Hematopoietic multipotent progenitor cell (in vitro differentiated cells): ENCODE results near the gene ZBTB20. TPM values are rescaled to one million over a fixed set of nuclear protein-coding genes. Genes with fewer than 3 reads are reported as not detected.

Experiments
- DNase-seq, 3 donors: peaks; one replicate each; pipeline ENCODE4 v3.0.0-alpha.2; 2011 to 2015; ENCODE audit warnings: low read depth in 2 of 3, low spot score in 2 of 3
- total RNA-seq: library from RNA; depleted of rRNA; stranded (reverse); fragments of >200 nt; gene quantifications from one replicate; pipeline ENCODE4 v1.2.3, GENCODE V29; 2012

Gene ZBTB20
- total RNA-seq, 1 donor, result 78.4 TPM

GRCh38 chr3:115038817-115039216 lies 108.3 kb downstream of the ZBTB20 start:
- no peak for DNase-seq

GRCh38 chr3:115022835-115023398 lies 124.2 kb downstream of the ZBTB20 start:
- DNase-seq, result no peak

- no peak for DNase-seq
Measured at GRCh38 chr3:115022199-115022598, 124.9 kb downstream of the ZBTB20 start.

GRCh38 chr3:115021061-115021460 lies 126.0 kb downstream of the ZBTB20 start:
- DNase-seq, result no peak

GRCh38 chr3:115019900-115020299 lies 127.2 kb downstream of the ZBTB20 start:
- DNase-seq, result peak in 2 of 3 donors; percentile 10 to 50

GRCh38 chr3:115018694-115019093 lies 128.4 kb downstream of the ZBTB20 start:
- no peak for DNase-seq

- DNase-seq, result no peak
Measured at GRCh38 chr3:115007966-115008365, 139.1 kb downstream of the ZBTB20 start.

- DNase-seq, result no peak
Measured at GRCh38 chr3:115004201-115005140, 142.6 kb downstream of the ZBTB20 start.

- no peak for DNase-seq
Measured at GRCh38 chr3:114998971-114999579, 148.0 kb downstream of the ZBTB20 start.

- no peak for DNase-seq
Measured at GRCh38 chr3:114994554-114995341, 152.3 kb downstream of the ZBTB20 start.

- no peak for DNase-seq
Measured at GRCh38 chr3:114985776-114986175, 161.3 kb downstream of the ZBTB20 start.

GRCh38 chr3:114983248-114983647 lies 163.8 kb downstream of the ZBTB20 start:
- no peak for DNase-seq

GRCh38 chr3:114974387-114974786 lies 172.7 kb downstream of the ZBTB20 start:
- DNase-seq, result no peak

GRCh38 chr3:114973536-114973935 lies 173.6 kb downstream of the ZBTB20 start:
- DNase-seq, result no peak

GRCh38 chr3:114967168-114967567 lies 179.9 kb downstream of the ZBTB20 start:
- DNase-seq, result no peak

GRCh38 chr3:114962189-114962588 lies 184.9 kb downstream of the ZBTB20 start:
- DNase-seq, result no peak

GRCh38 chr3:114958930-114959329 lies 188.2 kb downstream of the ZBTB20 start:
- no peak for DNase-seq

GRCh38 chr3:114953800-114954199 lies 193.3 kb downstream of the ZBTB20 start:
- no peak for DNase-seq

- DNase-seq, result no peak
Measured at GRCh38 chr3:114953215-114953799, 193.8 kb downstream of the ZBTB20 start.

GRCh38 chr3:114942773-114943172 lies 204.3 kb downstream of the ZBTB20 start:
- peak in 1 of 3 donors; percentile 36 for DNase-seq
